HS-5 (cell line): ENCODE data around the gene DISP2.

Experiments
- DNase-seq: peaks from one replicate; pipeline ENCODE4 v3.0.0-alpha.2; 2012; ENCODE audit warnings: low read depth

Gene DISP2

DNA sequence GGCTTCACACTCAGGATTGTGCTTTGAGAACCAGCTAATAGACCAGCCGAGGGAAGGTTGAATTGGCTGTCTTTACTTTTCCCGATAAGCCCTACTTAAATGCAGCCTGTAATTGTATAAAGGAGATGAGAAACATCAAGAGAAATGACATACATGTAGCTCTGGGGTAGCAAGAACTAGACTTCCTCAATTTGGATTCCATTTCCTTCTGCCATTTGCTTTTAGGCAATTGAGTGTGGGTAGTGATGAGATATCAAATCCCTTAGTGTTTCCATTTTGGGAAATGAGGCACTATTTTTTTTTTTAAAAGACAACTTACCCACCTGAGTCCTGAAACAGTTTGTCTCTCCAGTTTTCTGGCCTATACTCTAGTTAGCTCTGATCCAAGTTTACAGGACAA is 32.3 kb upstream of the DISP2 start:
- no peak for DNase-seq

DNA sequence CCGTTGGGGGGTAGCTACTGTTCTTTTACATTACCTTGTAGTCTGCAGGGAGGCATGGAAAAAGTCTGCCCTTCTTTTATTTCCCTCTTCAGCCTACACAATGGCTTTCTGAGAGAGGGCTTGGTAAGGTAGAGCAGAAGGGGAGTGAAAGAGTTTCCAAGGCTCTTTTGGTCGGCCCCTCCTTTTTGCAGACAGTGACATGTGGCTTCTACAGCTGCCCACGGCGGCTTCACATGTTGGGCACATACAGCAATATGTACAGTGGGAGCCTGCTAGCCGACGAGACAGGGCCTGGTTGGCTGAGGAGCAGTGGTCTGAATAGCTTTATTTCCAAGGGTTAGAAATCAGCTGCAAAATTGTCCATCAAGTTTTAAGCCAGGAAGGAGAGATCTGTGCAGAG is 30.6 kb upstream of the DISP2 start:
- DNase-seq, result no peak

DNA sequence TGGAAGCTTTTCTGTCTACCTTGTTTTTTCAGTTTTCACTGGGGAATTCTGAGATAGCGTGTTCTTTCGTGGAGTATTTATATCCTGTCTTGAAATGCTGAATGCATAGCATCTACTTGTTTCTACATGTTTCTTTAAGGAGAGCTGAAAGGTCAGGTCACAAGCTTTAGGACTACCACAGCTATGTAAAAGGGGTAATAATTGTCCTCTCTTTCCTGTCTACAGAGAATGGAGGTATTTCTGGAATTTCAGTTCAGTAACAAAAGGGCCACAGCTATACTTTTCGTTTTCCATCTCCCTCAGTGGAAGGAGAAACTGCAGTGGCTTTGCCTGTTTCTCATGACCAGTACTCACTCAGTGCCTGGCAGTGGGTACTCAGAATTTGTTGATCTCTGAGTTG is 29.8 kb upstream of the DISP2 start:
- no peak for DNase-seq

GRCh38 chr15:40328751-40329150 is 29.3 kb upstream of the DISP2 start:
- DNase-seq, result no peak

DNA sequence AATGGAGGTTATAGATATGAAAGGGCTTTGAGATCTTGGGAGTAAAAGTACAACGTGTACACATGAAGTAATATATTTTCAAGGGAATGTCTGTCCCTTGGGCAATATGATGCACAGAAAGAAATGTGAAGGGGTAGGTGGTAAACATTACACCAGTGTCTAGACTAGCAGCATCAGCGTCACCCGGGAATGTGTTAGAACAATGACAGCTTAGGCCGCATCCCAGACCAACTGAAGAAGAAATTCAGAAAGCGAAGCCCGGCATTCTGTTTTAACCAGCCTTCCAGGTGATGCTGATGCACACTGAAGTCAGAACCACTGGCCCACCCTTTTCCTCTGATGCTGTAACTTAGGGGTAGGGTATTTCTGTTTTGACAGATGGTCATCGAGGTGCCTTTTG is 28.2 kb upstream of the DISP2 start:
- DNase-seq, result no peak

DNA sequence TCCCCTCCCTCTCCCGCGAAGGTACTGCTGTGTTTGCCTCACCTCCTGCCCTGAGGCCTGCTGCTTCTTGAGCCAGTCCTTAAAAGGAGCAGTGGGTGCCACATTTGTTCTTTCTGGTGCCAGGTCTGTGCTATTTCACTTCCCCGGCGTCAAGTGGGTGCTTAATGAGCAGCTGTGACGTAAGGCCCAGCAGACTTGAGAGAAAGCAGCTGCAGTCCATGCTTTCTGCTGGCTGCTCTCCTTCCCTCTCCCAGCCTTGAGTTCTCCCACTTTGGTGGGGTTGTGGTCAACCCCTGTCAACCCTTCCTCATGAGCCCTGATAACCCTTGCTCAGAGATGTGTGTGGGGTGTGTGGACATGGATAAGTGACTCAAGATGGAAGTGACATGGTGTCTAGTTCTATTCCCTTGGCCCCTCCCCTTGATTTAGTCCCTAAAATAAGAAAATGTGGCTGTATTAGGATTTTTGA is 27.6 kb upstream of the DISP2 start:
- DNase-seq, result no peak

DNA sequence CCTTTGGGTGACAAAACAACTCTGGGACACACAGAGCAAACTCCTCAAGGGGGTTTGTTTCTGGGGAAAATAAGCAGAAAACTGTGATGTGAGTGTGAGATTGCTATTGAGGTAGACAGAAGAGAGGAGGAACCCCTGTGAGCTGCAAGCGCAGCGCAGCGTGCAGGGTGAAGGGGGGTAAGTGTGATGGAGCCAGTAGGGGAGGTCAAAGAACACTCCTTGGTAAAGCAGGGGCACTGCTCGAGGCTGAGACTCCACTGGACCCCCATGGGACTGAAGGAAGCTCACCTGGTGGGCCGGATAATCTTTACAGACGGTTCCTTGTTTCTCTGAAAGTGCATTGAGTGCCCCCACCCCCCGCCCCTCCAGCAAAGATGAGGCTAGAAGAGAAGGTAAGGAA is 27.0 kb upstream of the DISP2 start:
- DNase-seq, result no peak

GRCh38 chr15:40331637-40332036 is 26.4 kb upstream of the DISP2 start:
- no peak for DNase-seq

DNA sequence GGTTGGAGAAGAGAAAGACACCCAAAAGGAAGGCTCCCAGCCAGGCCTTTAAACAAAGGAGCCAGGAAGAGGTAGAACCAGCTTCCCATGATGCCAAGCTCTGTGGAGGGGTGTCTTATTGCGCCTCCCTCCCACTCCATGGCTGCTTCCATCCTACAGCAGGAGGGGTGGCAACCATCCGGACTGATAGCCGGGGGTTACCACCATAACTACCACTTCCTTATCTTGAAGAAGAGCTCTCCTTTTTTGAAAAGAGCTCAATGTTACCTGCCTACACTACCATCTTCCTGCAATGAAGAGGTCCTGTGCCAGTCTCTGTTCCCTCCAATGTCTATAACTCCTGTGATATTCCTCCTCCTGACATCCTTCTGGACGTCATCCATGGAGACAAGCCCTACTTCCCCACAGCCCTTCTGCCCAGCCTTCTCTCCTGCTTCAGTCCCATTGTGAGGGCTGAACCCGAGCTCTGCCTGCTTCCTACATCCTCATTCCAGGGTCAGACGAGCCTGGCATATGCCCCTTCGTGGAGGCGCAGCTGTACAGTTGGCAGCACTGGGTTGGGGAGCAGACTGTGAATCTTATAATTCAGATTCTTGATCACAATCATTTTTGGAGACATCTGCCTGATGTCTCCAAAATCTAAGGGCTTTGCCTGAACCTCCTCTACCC is 25.8 kb upstream of the DISP2 start:
- no peak for DNase-seq

GRCh38 chr15:40333922-40334492 is 24.0 kb upstream of the DISP2 start:
- no peak for DNase-seq

DNA sequence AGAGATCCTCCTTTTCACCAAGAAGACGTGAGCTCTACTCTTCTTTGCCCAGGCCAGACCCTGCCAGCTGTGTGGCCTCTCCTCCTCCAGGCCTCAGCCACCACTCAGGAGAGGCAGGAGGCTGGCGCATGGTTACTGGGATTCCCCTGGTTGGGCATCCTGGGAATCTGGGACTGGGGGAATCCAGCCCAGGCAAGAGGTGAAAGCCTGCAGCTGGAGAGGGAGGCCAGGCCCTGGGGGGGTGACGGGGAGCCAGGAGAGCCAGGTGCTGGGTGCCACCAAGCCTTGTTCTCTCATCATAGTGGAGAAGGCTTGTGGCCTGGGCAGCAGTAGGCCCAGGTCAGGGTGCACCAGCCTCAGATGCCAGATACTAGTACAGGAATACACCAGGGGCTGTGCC is 23.5 kb upstream of the DISP2 start:
- DNase-seq, result no peak

DNA sequence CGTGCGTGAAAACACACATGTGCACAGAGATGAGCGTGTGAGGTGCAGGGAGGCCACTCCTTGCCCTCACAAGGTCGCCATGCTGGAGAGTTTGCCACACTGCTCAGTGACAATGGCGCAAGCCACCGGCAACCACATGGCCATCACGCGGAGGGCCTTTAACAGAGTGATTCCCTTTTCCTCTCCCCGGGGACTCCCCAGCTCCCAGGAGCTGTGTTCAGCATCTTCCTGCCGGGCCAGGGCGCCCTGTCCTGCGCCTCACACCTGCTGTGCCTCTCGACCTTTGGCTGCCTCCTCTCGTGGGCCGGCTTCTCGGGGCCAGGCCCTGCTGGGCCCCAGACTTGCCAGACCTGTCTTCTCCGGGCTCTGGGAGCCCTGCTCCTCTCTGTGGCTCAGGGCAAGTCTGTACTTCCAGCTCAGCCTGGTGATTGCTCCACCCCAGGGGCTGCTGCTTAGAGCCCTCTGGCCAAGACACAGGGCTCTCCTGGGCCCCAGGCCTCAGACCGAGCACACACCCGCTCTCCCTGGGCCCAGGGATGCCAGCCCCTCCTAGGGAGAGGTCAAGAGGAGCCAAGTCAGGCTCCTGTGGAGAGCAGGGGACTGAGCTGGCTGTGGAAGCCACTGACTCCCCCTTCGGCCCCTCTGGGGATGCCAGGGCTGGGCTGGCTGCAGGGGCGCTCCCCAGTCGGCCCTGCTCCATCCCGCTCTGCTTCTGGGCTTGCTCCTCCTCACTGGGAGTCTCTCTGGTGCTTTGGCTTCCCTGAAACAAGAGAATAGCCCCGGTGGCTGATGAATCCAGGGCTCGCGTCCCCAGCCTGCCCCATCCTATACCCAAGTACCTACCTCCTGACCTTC is 22.9 kb upstream of the DISP2 start:
- no peak for DNase-seq

GRCh38 chr15:40335938-40336743 is 21.9 kb upstream of the DISP2 start:
- DNase-seq, result no peak

DNA sequence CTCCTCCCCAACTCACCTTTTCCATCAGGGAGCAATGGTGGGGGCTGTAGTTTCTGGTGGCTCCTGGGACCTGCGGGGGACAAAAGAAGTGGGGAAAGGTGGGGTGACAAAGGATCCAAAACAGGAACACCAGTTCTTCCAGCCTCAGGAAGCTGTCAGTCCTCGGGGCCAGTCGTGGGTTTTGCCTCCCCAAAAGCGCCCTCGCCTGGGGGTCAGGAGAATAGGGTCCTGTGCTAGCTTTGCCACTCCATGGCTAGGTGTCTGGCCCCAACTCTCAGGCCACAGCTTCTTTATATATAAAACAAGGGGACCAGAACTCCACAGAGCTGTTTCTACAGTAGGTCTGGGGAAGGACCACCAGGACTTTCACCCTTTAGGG is 21.3 kb upstream of the DISP2 start:
- DNase-seq, result no peak

DNA sequence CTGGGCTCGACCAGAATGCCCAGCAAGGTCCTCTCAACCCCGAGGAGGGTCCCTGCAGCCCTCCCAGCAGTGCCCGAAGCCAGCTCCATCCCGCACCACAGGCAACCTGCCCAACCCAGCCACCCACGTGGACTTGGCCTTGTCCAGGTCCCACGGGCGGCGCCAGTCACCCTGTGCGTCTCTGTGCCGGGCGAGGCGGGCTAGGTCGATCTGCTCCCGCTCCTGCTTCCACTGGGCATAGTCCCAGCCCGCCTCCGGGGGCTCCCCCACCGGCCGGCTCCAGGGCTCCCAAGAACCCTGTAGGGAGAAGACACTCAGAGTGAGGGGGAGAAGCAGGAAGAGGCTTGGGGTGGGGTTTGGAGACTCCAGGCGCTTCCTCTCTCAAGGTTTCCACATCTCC is 20.4 kb upstream of the DISP2 start:
- no peak for DNase-seq

DNA sequence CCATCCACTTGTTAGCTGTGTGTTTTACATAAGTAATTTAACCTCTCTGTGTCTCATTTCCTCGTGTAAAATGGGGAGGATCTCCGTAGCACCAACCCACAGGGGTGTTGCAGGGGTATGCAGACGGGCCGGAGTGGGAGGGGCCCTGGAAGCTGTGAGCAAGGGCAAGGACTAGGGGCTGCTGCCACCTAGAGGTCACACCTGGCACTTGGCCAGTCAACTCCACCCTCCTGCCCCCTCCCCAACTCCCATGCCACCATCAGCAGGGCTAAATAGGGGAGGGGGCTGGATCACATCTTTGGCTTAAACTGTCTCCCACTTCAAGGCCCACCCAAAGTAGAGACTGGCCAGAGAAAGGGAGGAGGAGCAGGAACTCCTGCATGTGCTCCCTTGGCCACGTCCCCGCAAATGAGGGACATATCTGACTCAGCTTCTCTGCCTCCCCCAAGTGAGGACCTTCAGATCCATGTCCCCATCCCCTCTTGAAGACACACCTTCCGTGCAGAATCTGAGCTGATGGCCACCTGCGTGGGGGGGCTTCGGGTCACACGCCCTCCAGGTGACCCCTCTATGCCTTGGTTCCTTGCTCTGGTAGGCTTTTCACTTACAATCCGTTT is 19.9 kb upstream of the DISP2 start:
- no peak for DNase-seq

DNA sequence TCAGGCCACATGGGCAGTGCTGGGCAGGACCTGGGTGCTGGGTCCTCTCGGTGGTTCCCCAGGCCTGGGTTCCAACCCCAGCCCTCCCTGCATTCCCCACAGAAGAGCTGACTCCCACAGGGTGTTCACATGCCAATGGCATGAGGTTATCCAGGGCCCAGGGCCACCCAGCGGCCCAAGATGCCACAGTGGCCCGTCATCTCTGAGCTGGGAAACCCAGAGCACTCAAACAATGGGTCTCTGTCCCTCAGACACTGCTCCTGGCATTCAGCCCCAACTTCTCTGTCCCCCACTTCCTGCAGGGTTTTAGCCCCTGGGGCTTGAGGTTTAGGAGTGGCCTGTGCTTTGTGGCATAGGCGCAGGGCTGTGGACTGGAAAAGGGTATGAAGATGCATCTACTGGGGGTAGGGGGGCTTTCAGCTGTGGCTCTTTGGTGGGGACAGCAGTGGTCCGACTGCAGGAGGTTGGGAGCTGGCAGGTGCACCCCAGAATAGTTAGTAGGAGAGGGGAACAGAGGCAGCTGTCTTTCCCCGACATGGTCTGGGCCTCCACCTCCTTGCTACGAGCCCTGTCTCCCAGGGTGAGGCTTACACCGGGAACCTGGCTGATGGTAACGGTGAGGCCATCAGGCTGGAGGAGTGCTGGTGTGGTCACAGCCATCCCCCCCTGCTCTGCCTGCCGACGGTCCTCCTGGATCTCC is 18.9 kb upstream of the DISP2 start:
- DNase-seq, result peak; percentile 85

- DNase-seq, result no peak
These were observed 18.4 kb upstream of the DISP2 start for GRCh38 chr15:40339621-40339945.

GRCh38 chr15:40340038-40340739 is 17.8 kb upstream of the DISP2 start:
- DNase-seq, result no peak

DNA sequence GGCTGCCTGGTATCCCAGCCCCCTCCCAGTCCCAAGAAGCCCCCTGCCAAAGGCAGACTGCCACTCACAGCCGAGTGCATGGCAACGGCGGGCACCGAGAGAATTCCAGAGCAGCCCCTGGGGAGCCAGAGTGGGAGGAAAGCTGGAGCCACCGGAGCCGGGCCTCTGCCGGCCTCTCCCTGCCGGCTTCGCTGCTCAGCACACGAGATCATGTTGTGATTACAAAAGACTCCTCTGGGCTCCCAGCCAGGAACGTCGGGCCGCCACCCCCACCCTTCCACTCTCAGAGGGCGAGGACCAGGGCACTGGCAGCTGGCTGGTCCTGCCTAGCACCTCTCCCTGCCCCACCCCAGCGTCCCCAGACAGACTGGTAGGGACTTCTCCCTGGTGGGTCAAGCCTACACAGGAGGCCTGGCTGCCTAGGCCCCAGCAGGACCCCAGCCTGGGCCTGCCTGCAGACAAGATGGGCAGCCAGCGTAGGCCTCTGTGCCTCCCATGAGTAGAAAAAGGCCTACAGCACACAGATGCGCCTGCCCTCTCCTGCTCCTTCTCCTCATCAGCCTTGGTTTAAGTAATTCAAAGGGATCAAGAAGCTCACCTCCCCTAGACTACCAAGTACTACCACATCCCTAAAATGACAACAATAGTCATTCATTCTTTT is 17.1 kb upstream of the DISP2 start, which contains the start of gene CCDC9B:
CCDC9B (minus strand) TSS at position 200 of the 661 bp plus-strand sequence; CDS start at position 80, 120 bp downstream.
- no peak for DNase-seq
